A673 (cell line): ENCODE data around the gene PRRT1. TPM values are rescaled to one million over a fixed set of nuclear protein-coding genes. Genes with fewer than 3 reads are reported as not detected.

Source experiments
- BruUV-seq: library from RNA; stranded (reverse); fragments of 400-500 nt; replicated peaks from 2 replicates; lab custom pipeline; 2021; lab: Mats Ljungman, UMichigan
- CTCF ChIA-PET: fragments of 300-600 bp; sonication (Branson Sonifier 250); formaldehyde crosslinking; loops from one replicate; lab custom pipeline; 2022; ENCODE audit warnings: antibody characterized with exemption; lab: Charles Lee
- POLR2A ChIA-PET: fragments of 300-600 bp; sonication (Branson Sonifier 250); formaldehyde crosslinking; loops from one replicate; lab custom pipeline; 2022; ENCODE audit warnings: antibody characterized with exemption; ENCODE audit not compliant: low non-redundant PET; lab: Charles Lee
- DNase-seq: peaks from one replicate; pipeline ENCODE4 v3.0.0-alpha.2; 2015; ENCODE audit warnings: low spot score
- H3K27ac ChIP-seq: fragments of 200-600 bp; sonication (generic); 2 replicates; pipeline ENCODE4 v1.5.1; 2016; ENCODE audit warnings: mixed run types, low read depth, mild to moderate bottlenecking, mixed read lengths, antibody characterized with exemption, low read length; ENCODE audit not compliant: poor library complexity, severe bottlenecking
- H3K27me3 ChIP-seq: fragments of 200-600 bp; sonication (generic); replicated peaks from 2 replicates; pipeline ENCODE4 v1.6.1; 2017; ENCODE audit warnings: mixed run types, low read depth, mild to moderate bottlenecking, mixed read lengths, antibody characterized with exemption, low read length; ENCODE audit not compliant: insufficient read depth, poor library complexity
- H3K36me3 ChIP-seq: fragments of 200-600 bp; sonication (generic); 2 replicates; pipeline ENCODE4 v1.6.1; 2016; ENCODE audit warnings: mixed run types, mild to moderate bottlenecking, mixed read lengths, antibody characterized with exemption, low read length; ENCODE audit not compliant: insufficient read depth, poor library complexity, severe bottlenecking
- H3K4me1 ChIP-seq: fragments of 200-600 bp; sonication (generic); 2 replicates; pipeline ENCODE4 v1.6.1; 2017; ENCODE audit warnings: mixed run types, mild to moderate bottlenecking, mixed read lengths, antibody characterized with exemption, low read length; ENCODE audit not compliant: insufficient read depth, poor library complexity, severe bottlenecking
- H3K4me3 ChIP-seq: fragments of 200-600 bp; sonication (generic); 2 replicates; pipeline ENCODE4 v1.5.1; 2016; ENCODE audit warnings: low read depth, mixed run types, mild to moderate bottlenecking, mixed read lengths, low read length; ENCODE audit not compliant: poor library complexity, severe bottlenecking
- H3K9me3 ChIP-seq: fragments of 200-600 bp; sonication (generic); 2 replicates; pipeline ENCODE4 v1.6.1; 2016; ENCODE audit warnings: mixed run types, low read depth, mild to moderate bottlenecking, mixed read lengths, antibody characterized with exemption, low read length; ENCODE audit not compliant: poor library complexity, severe bottlenecking
- CTCF ChIP-seq: fragments of 300-800, 200-600 bp; sonication (generic); conservative IDR thresholded peaks from 2 replicates; pipeline ENCODE4 v1.5.1; 2017; ENCODE audit warnings: low read depth, mild to moderate bottlenecking, antibody characterized with exemption, low read length, moderate library complexity, mixed read lengths
- EZH2 ChIP-seq: fragments of 200-600 bp; sonication (generic); IDR thresholded peaks from 2 replicates; pipeline ENCODE4 v1.6.1; 2017; ENCODE audit warnings: borderline replicate concordance, low read depth, mild to moderate bottlenecking, mixed read lengths, antibody characterized with exemption, low read length; ENCODE audit not compliant: poor library complexity, severe bottlenecking
- intact Hi-C: fragments of 100-400 bp; cut with micrococcal nuclease; formaldehyde crosslinking; loops from one replicate; pipeline ENCODE4 v1.10.0; 2022; ENCODE audit not compliant: unreplicated experiment
- total RNA-seq: library from RNA; stranded (reverse); gene quantifications from 2 replicates; pipeline ENCODE4 v1.2.3, GENCODE V29; 2021

The PRRT1 gene
- total RNA-seq, 1 experiment from 2014 or later = 4.5 TPM

DNA sequence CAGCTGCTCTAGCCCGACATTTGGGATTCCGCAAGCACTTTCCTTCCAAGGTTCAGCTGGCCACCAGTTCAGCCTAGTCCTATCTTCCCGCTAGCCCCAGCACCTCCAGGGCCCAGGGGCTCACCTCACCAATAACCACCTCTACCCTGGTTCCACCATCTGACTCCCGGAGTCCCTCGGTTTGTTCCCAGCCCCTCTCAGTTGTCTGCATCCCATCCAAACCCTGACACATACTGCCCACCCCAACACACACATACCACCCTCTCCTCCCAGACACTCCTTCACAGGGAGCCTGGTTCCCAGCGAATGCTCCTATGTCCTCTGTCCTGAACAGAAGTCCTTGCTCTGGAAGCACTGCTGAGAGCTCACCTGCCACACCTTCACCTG, 43.0 kb downstream of the PRRT1 start:
- BruUV-seq = no TSS peak
- no peak for DNase-seq
- Histone ChIP-seq H3K4me3 (no peak overlapping the region), H3K4me1 (peaks cover 14% of the 10 kb centered on the region), H3K27me3 (peaks cover 5% of the 10 kb centered on the region), H3K9me3 (no peaks in the 10 kb centered on the region), H3K27ac (no peak overlapping the region), H3K36me3 (no peaks in the 10 kb centered on the region)
- intact Hi-C loops = no loop called here
- TF ChIP-seq CTCF (no peak), EZH2 (no peak)
- ChIA-PET CTCF (interaction anchor here (2.3 kb wide), 1 partner anchor 10 kb away, joined by 6 read pairs; no protein-coding TSS in a partner anchor), POLR2A (no interaction called here)

GRCh38 chr6:32108094-32108627, 43.6 kb downstream of the PRRT1 start:
- H3K4me3 ChIP-seq = no peak overlapping the region
- TF ChIP-seq EZH2 = no peak
- no peak for TF ChIP-seq CTCF
- BruUV-seq = no TSS peak

DNA sequence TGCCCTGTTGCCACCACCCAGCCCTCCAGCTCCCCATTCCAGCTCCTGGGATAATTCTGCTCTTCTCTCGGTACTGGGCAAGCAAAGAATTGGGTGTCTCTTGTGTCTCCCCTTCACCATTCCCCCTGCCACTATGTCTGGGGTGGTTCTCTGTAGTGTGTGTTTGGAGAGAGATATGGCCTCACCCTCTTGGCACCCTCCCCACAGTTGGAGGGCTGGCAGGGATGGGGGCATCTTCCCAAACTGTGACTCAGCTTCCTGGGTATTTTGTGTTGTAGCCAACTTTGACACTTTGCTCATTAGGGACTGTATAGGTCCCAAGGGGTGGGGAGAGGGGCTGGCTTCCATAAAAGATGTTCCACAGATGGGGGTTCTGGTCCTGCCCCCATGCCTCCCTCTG, 44.3 kb downstream of the PRRT1 start:
- H3K27ac ChIP-seq = no peak overlapping the region
- intact Hi-C loops = no loop called here
- no peak for TF ChIP-seq EZH2
- no peak overlapping the region for H3K4me3 ChIP-seq
- peaks cover 5% of the 10 kb centered on the region for H3K27me3 ChIP-seq
- peaks cover 14% of the 10 kb centered on the region for H3K4me1 ChIP-seq
- no peaks in the 10 kb centered on the region for H3K36me3 ChIP-seq
- peak; percentile 46 for DNase-seq
- ChIA-PET POLR2A (no interaction called here), CTCF (interaction anchor here (2.3 kb wide), 1 partner anchor 12 kb away, joined by 6 read pairs; no protein-coding TSS in a partner anchor)
- BruUV-seq = no TSS peak
- H3K9me3 ChIP-seq = no peaks in the 10 kb centered on the region

More at GRCh38 chr6:32108094-32108627, 43.6 kb downstream of the PRRT1 start:
- CTCF ChIA-PET = interaction anchor here (2.3 kb wide), 1 partner anchor 11 kb away, joined by 6 read pairs; no protein-coding TSS in a partner anchor
- Histone ChIP-seq H3K27me3 (peaks cover 5% of the 10 kb centered on the region), H3K36me3 (no peaks in the 10 kb centered on the region), H3K27ac (no peak overlapping the region), H3K4me1 (peaks cover 14% of the 10 kb centered on the region), H3K9me3 (no peaks in the 10 kb centered on the region)
- intact Hi-C loops = no loop called here
- peak; percentile 40 for DNase-seq
- POLR2A ChIA-PET = no interaction called here

- TF ChIP-seq EZH2 (no peak), CTCF (no peak)
- no peak overlapping the region for H3K4me3 ChIP-seq
- intact Hi-C loops = no loop called here
- no TSS peak for BruUV-seq
- no peaks in the 10 kb centered on the region for H3K9me3 ChIP-seq
- no peak overlapping the region for H3K27ac ChIP-seq
- H3K36me3 ChIP-seq = no peaks in the 10 kb centered on the region
- DNase-seq = no peak
- H3K4me1 ChIP-seq = peaks cover 14% of the 10 kb centered on the region
- H3K27me3 ChIP-seq = peaks cover 5% of the 10 kb centered on the region
- ChIA-PET CTCF (no interaction called here), POLR2A (no interaction called here)
Observed at GRCh38 chr6:32105433-32105832, 46.3 kb downstream of the PRRT1 start.
